ENCODE measurements around the gene FBXL4.
"Not testable (repeated sequence)": the region's sequence is repeated elsewhere in the genome, so short reads cannot be mapped to it uniquely, and the experiment has no call there.

FBXL4 gene

GRCh38 chr6:98925831-98926230 lies 21.9 kb downstream of the FBXL4 start:
- Histone ChIP-seq H3K27ac (ENCODE audit: low read depth, low read length) (no peak overlapping the region), H3K9me3 (ENCODE audit: low read length) (no peaks in the 10 kb centered on the region), H3K9ac (ENCODE audit: low read length) (no peak overlapping the region), H3K36me3 (ENCODE audit: insufficient read depth, low read length) (no peaks in the 10 kb centered on the region), H3K27me3 (ENCODE audit: control insufficient read depth in 1 of 2, insufficient read depth in 2 of 2, low read length in 2 of 2) (no peaks in the 10 kb centered on the region), H3K4me3 (ENCODE audit: low read depth in 1 of 2, low read length in 2 of 2) (no peak overlapping the region), H3K4me1 (ENCODE audit: insufficient read depth, low read length) (peaks cover 4% of the 10 kb centered on the region)

- H3K27ac ChIP-seq (ENCODE audit: low read depth, low read length): no peak overlapping the region
- H3K4me3 ChIP-seq (ENCODE audit: low read depth in 1 of 2, low read length in 2 of 2): no peak overlapping the region
- H3K27me3 ChIP-seq (ENCODE audit: control insufficient read depth in 1 of 2, insufficient read depth in 2 of 2, low read length in 2 of 2): no peaks in the 10 kb centered on the region
- no peaks in the 10 kb centered on the region for H3K36me3 ChIP-seq (ENCODE audit: insufficient read depth, low read length)
- H3K9me3 ChIP-seq (ENCODE audit: low read length): no peaks in the 10 kb centered on the region
- H3K9ac ChIP-seq (ENCODE audit: low read length): no peak overlapping the region
- H3K4me1 ChIP-seq (ENCODE audit: insufficient read depth, low read length): peaks cover 4% of the 10 kb centered on the region
Measured at GRCh38 chr6:98924647-98925046, 23.1 kb downstream of the FBXL4 start.

- H3K27me3 ChIP-seq (ENCODE audit: control insufficient read depth in 1 of 2, insufficient read depth in 2 of 2, low read length in 2 of 2): no peaks in the 10 kb centered on the region
- no peaks in the 10 kb centered on the region for H3K9me3 ChIP-seq (ENCODE audit: low read length)
- no peak overlapping the region for H3K4me3 ChIP-seq (ENCODE audit: low read depth in 1 of 2, low read length in 2 of 2)
- H3K9ac ChIP-seq (ENCODE audit: low read length): no peak overlapping the region
- no peaks in the 10 kb centered on the region for H3K36me3 ChIP-seq (ENCODE audit: insufficient read depth, low read length)
- H3K27ac ChIP-seq (ENCODE audit: low read depth, low read length): no peak overlapping the region
- peaks cover 4% of the 10 kb centered on the region for H3K4me1 ChIP-seq (ENCODE audit: insufficient read depth, low read length)
Measured at GRCh38 chr6:98920904-98921431, 26.8 kb downstream of the FBXL4 start.

- not testable (repeated sequence) for H3K4me1 ChIP-seq (ENCODE audit: insufficient read depth, low read length); H3K9me3 ChIP-seq (ENCODE audit: low read length); H3K27ac ChIP-seq (ENCODE audit: low read depth, low read length); H3K27me3 ChIP-seq (ENCODE audit: control insufficient read depth in 1 of 2, insufficient read depth in 2 of 2, low read length in 2 of 2); H3K36me3 ChIP-seq (ENCODE audit: insufficient read depth, low read length); H3K4me3 ChIP-seq (ENCODE audit: low read depth in 1 of 2, low read length in 2 of 2); H3K9ac ChIP-seq (ENCODE audit: low read length)
Measured at GRCh38 chr6:98910946-98911345, 36.8 kb downstream of the FBXL4 start.

- Histone ChIP-seq H3K4me3 (ENCODE audit: low read depth in 1 of 2, low read length in 2 of 2) (no peak overlapping the region), H3K36me3 (ENCODE audit: insufficient read depth, low read length) (peaks cover 11% of the 10 kb centered on the region), H3K9ac (ENCODE audit: low read length) (no peak overlapping the region), H3K4me1 (ENCODE audit: insufficient read depth, low read length) (no peaks in the 10 kb centered on the region), H3K9me3 (ENCODE audit: low read length) (no peaks in the 10 kb centered on the region), H3K27me3 (ENCODE audit: control insufficient read depth in 1 of 2, insufficient read depth in 2 of 2, low read length in 2 of 2) (no peaks in the 10 kb centered on the region), H3K27ac (ENCODE audit: low read depth, low read length) (no peak overlapping the region)
Measured at GRCh38 chr6:98909236-98909635, 38.5 kb downstream of the FBXL4 start.

GRCh38 chr6:98906342-98906741 lies 41.4 kb downstream of the FBXL4 start:
- H3K27ac ChIP-seq (ENCODE audit: low read depth, low read length); H3K27me3 ChIP-seq (ENCODE audit: control insufficient read depth in 1 of 2, insufficient read depth in 2 of 2, low read length in 2 of 2); H3K4me3 ChIP-seq (ENCODE audit: low read depth in 1 of 2, low read length in 2 of 2); H3K4me1 ChIP-seq (ENCODE audit: insufficient read depth, low read length); H3K9me3 ChIP-seq (ENCODE audit: low read length); H3K9ac ChIP-seq (ENCODE audit: low read length): not testable (repeated sequence)
- H3K36me3 ChIP-seq (ENCODE audit: insufficient read depth, low read length): peaks cover 18% of the 10 kb centered on the region

- H3K9me3 ChIP-seq (ENCODE audit: low read length): no peaks in the 10 kb centered on the region
- no peak overlapping the region for H3K9ac ChIP-seq (ENCODE audit: low read length)
- no peaks in the 10 kb centered on the region for H3K27me3 ChIP-seq (ENCODE audit: control insufficient read depth in 1 of 2, insufficient read depth in 2 of 2, low read length in 2 of 2)
- no peaks in the 10 kb centered on the region for H3K4me1 ChIP-seq (ENCODE audit: insufficient read depth, low read length)
- H3K27ac ChIP-seq (ENCODE audit: low read depth, low read length): no peak overlapping the region
- H3K4me3 ChIP-seq (ENCODE audit: low read depth in 1 of 2, low read length in 2 of 2): no peak overlapping the region
- peaks cover 18% of the 10 kb centered on the region for H3K36me3 ChIP-seq (ENCODE audit: insufficient read depth, low read length)
Measured at GRCh38 chr6:98905759-98906158, 42.0 kb downstream of the FBXL4 start.

GRCh38 chr6:98904096-98904495 lies 43.6 kb downstream of the FBXL4 start:
- Histone ChIP-seq H3K27ac (ENCODE audit: low read depth, low read length) (no peak overlapping the region), H3K36me3 (ENCODE audit: insufficient read depth, low read length) (peaks cover 22% of the 10 kb centered on the region), H3K9me3 (ENCODE audit: low read length) (peaks cover 3% of the 10 kb centered on the region), H3K27me3 (ENCODE audit: control insufficient read depth in 1 of 2, insufficient read depth in 2 of 2, low read length in 2 of 2) (no peaks in the 10 kb centered on the region), H3K4me3 (ENCODE audit: low read depth in 1 of 2, low read length in 2 of 2) (no peak overlapping the region), H3K4me1 (ENCODE audit: insufficient read depth, low read length) (no peaks in the 10 kb centered on the region), H3K9ac (ENCODE audit: low read length) (no peak overlapping the region)

GRCh38 chr6:98900706-98901105 lies 47.0 kb downstream of the FBXL4 start:
- H3K4me3 ChIP-seq (ENCODE audit: low read depth in 1 of 2, low read length in 2 of 2): no peak overlapping the region
- H3K9me3 ChIP-seq (ENCODE audit: low read length): peaks cover 3% of the 10 kb centered on the region
- no peak overlapping the region for H3K9ac ChIP-seq (ENCODE audit: low read length)
- H3K27ac ChIP-seq (ENCODE audit: low read depth, low read length): no peak overlapping the region
- no peaks in the 10 kb centered on the region for H3K27me3 ChIP-seq (ENCODE audit: control insufficient read depth in 1 of 2, insufficient read depth in 2 of 2, low read length in 2 of 2)
- no peaks in the 10 kb centered on the region for H3K4me1 ChIP-seq (ENCODE audit: insufficient read depth, low read length)
- H3K36me3 ChIP-seq (ENCODE audit: insufficient read depth, low read length): peaks cover 23% of the 10 kb centered on the region

- Histone ChIP-seq H3K9me3 (ENCODE audit: low read length) (peaks cover 3% of the 10 kb centered on the region), H3K27me3 (ENCODE audit: control insufficient read depth in 1 of 2, insufficient read depth in 2 of 2, low read length in 2 of 2) (no peaks in the 10 kb centered on the region), H3K27ac (ENCODE audit: low read depth, low read length) (no peak overlapping the region), H3K4me3 (ENCODE audit: low read depth in 1 of 2, low read length in 2 of 2) (no peak overlapping the region), H3K4me1 (ENCODE audit: insufficient read depth, low read length) (no peaks in the 10 kb centered on the region), H3K9ac (ENCODE audit: low read length) (no peak overlapping the region), H3K36me3 (ENCODE audit: insufficient read depth, low read length) (peaks cover 14% of the 10 kb centered on the region)
Measured at GRCh38 chr6:98894810-98895209, 52.9 kb downstream of the FBXL4 start.

GRCh38 chr6:98887650-98888049 lies 60.1 kb downstream of the FBXL4 start:
- Histone ChIP-seq H3K27me3 (ENCODE audit: control insufficient read depth in 1 of 2, insufficient read depth in 2 of 2, low read length in 2 of 2) (no peaks in the 10 kb centered on the region), H3K4me1 (ENCODE audit: insufficient read depth, low read length) (no peaks in the 10 kb centered on the region), H3K36me3 (ENCODE audit: insufficient read depth, low read length) (peaks cover 3% of the 10 kb centered on the region), H3K9ac (ENCODE audit: low read length) (no peak overlapping the region), H3K27ac (ENCODE audit: low read depth, low read length) (no peak overlapping the region), H3K4me3 (ENCODE audit: low read depth in 1 of 2, low read length in 2 of 2) (no peak overlapping the region), H3K9me3 (ENCODE audit: low read length) (no peaks in the 10 kb centered on the region)

GRCh38 chr6:98885330-98885729 lies 62.4 kb downstream of the FBXL4 start:
- Histone ChIP-seq H3K4me3 (ENCODE audit: low read depth in 1 of 2, low read length in 2 of 2) (no peak overlapping the region), H3K9ac (ENCODE audit: low read length) (no peak overlapping the region), H3K36me3 (ENCODE audit: insufficient read depth, low read length) (no peaks in the 10 kb centered on the region), H3K27me3 (ENCODE audit: control insufficient read depth in 1 of 2, insufficient read depth in 2 of 2, low read length in 2 of 2) (no peaks in the 10 kb centered on the region), H3K27ac (ENCODE audit: low read depth, low read length) (no peak overlapping the region), H3K4me1 (ENCODE audit: insufficient read depth, low read length) (no peaks in the 10 kb centered on the region), H3K9me3 (ENCODE audit: low read length) (no peaks in the 10 kb centered on the region)

All from muscle layer of colon (tissue), 2 donors.